Nephron progenitor cell (in vitro differentiated cells): ENCODE results near the gene NTNG2.

ENCODE experiments used
- DNase-seq: peaks from one replicate; pipeline ENCODE4 v3.0.0; 2021
- H3K27ac Mint-ChIP-seq: 2 replicates; pipeline ENCODE4 v1.8.0; 2021; ENCODE audit warnings: mild to moderate bottlenecking, moderate library complexity, mixed read lengths
- H3K27me3 Mint-ChIP-seq: 2 replicates; pipeline ENCODE4 v1.8.0; 2021; ENCODE audit warnings: mild to moderate bottlenecking, low read depth, mixed read lengths; ENCODE audit not compliant: poor library complexity
- H3K36me3 Mint-ChIP-seq: 2 replicates; pipeline ENCODE4 v1.8.0; 2021; ENCODE audit warnings: low read depth, mixed read lengths
- H3K4me1 Mint-ChIP-seq: 2 replicates; pipeline ENCODE4 v1.8.0; 2021; ENCODE audit warnings: mixed read lengths
- H3K4me3 Mint-ChIP-seq: 2 replicates; pipeline ENCODE4 v1.8.0; 2021; ENCODE audit warnings: mild to moderate bottlenecking, moderate library complexity, mixed read lengths
- H3K9me3 Mint-ChIP-seq: 2 replicates; pipeline ENCODE4 v1.8.0; 2021; ENCODE audit warnings: mild to moderate bottlenecking, moderate library complexity, mixed read lengths
- TF ChIP-seq, protein P1 (sequence below): fragments of 200-600 bp; sonication (generic); IDR thresholded peaks from 2 replicates; pipeline ENCODE4 v1.5.0; 2021; ENCODE audit warnings: antibody characterized with exemption

Gene NTNG2

DNA sequence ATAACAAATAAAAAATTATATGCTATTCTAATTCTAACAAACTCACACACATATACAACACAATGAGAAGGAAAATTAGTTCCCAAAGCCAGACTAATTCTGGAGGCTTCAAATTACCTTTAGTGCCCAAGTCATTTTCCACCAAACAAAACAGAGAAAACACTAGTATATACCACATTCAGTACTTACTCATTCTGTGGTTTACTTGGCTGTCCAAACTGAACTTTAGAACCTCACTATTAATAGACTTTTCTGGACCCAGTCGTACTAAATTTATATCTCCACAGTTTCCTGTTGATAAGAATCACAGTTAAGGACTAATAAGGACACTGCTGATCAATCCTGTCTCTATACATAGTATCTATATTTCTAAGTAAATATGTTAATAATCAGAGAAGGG, 126.5 kb downstream of the NTNG2 start:
- H3K9me3 Mint-ChIP-seq = no peaks in the 10 kb centered on the region
- no peak overlapping the region for H3K27ac Mint-ChIP-seq
- peaks cover 52% of the 10 kb centered on the region for H3K36me3 Mint-ChIP-seq
- no peaks in the 10 kb centered on the region for H3K27me3 Mint-ChIP-seq
- H3K4me1 Mint-ChIP-seq = no peaks in the 10 kb centered on the region
- TF ChIP-seq, protein P1, sequence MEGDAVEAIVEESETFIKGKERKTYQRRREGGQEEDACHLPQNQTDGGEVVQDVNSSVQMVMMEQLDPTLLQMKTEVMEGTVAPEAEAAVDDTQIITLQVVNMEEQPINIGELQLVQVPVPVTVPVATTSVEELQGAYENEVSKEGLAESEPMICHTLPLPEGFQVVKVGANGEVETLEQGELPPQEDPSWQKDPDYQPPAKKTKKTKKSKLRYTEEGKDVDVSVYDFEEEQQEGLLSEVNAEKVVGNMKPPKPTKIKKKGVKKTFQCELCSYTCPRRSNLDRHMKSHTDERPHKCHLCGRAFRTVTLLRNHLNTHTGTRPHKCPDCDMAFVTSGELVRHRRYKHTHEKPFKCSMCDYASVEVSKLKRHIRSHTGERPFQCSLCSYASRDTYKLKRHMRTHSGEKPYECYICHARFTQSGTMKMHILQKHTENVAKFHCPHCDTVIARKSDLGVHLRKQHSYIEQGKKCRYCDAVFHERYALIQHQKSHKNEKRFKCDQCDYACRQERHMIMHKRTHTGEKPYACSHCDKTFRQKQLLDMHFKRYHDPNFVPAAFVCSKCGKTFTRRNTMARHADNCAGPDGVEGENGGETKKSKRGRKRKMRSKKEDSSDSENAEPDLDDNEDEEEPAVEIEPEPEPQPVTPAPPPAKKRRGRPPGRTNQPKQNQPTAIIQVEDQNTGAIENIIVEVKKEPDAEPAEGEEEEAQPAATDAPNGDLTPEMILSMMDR = no peak
- no peak overlapping the region for H3K4me3 Mint-ChIP-seq
- no peak for DNase-seq

DNA sequence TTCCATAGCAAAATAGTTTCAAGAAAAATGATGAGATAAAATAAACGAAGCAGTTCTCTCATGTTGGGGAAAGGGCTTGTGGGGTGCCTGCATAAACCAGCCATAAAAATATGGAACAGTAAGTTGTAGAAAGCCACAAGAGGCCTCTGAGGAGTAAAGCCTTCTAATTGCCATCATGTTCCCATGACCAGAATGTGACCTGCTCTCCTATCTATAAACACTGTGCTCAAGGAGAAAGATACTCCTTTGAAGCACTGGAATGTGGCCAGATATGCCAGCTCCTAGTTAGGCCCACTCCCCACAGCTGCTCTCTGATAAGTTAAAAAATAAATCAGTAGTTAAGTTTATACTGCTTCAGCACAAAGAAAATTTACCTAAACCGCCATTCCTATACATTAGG, 127.1 kb downstream of the NTNG2 start:
- H3K4me1 Mint-ChIP-seq = no peaks in the 10 kb centered on the region
- peak overlapping the region; percentile 68 for H3K27ac Mint-ChIP-seq
- no peak overlapping the region for H3K4me3 Mint-ChIP-seq
- TF ChIP-seq, protein P1 = no peak
- DNase-seq = no peak
- H3K9me3 Mint-ChIP-seq = no peaks in the 10 kb centered on the region
- H3K27me3 Mint-ChIP-seq = no peaks in the 10 kb centered on the region
- peaks cover 48% of the 10 kb centered on the region for H3K36me3 Mint-ChIP-seq

DNA sequence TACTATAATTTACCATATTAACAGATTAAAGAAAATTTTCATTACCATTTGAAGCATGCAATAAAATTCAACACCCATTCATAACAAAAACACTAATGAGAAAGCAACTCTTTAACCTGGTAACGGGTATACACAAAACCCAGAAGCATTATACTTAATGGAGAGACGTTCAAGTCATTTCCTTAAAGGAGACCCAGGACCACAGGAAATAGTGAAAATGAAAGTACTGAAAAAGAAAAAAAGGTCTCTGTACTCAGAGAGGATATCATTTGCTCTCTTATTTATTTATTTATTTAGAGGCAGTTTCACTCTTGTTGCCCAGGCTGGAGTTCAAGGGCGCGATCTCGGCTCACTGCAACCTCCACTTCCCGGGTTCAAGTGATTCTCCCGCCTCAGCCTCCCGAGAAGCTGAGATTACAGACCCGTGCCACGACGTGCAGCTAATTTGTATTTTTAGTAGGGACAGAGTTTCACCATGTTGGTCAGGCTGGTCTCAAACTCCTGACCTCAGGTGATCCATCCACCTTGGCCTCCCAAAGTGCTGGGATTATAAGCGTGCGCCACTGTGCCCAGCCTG, 131.4 kb downstream of the NTNG2 start:
- TF ChIP-seq, protein P1 = no peak
- Mint-ChIP-seq H3K27me3 (no peaks in the 10 kb centered on the region), H3K9me3 (no peaks in the 10 kb centered on the region), H3K36me3 (peaks cover 54% of the 10 kb centered on the region), H3K4me3 (no peak overlapping the region), H3K4me1 (no peaks in the 10 kb centered on the region), H3K27ac (no peak overlapping the region)
- DNase-seq = no peak
